Prostate gland (tissue), 2 donors: ENCODE measurements around the gene DYTN.

ENCODE experiments used
- POLR2AphosphoS5 ChIP-seq: sonication (generic); formaldehyde crosslinking; IDR thresholded peaks from one replicate; pipeline ENCODE4 v1.6.1; 2017; ENCODE audit warnings: antibody characterized with exemption
- TF ChIP-seq, protein P1 (sequence below), 4 experiments: fragments of 200-600 bp in 2 of 4; fragments of 450-650 bp in 2 of 4; sonication (generic) in 2 of 4; IDR thresholded peaks; 1 replicate in 3 of 4; 2 replicates in 1 of 4; pipeline ENCODE4 v1.5.1; 2016 to 2019; ENCODE audit warnings: antibody characterized with exemption in 4 of 4, mild to moderate bottlenecking in 2 of 4, moderate library complexity in 2 of 4

DNA sequence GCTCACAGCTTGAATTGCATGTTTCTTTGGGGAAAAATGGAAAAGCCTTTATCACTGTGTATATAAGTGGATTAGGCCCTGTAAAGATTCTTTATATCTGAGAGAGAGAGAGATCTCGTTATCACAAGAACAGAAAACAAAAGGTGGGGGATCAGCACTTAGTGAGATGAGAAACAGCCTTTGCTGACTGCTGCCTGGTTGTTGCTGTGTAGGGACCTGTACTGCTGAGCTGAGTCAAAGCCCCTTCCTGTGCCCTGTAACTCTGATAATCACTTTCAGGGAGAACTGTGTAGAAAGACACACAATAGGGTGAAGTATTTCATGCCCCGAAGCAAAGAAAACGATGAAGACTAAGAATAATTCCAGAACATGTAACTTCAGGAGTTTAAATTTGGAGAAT is 106.5 kb downstream of the DYTN start:
- TF ChIP-seq, protein P1, sequence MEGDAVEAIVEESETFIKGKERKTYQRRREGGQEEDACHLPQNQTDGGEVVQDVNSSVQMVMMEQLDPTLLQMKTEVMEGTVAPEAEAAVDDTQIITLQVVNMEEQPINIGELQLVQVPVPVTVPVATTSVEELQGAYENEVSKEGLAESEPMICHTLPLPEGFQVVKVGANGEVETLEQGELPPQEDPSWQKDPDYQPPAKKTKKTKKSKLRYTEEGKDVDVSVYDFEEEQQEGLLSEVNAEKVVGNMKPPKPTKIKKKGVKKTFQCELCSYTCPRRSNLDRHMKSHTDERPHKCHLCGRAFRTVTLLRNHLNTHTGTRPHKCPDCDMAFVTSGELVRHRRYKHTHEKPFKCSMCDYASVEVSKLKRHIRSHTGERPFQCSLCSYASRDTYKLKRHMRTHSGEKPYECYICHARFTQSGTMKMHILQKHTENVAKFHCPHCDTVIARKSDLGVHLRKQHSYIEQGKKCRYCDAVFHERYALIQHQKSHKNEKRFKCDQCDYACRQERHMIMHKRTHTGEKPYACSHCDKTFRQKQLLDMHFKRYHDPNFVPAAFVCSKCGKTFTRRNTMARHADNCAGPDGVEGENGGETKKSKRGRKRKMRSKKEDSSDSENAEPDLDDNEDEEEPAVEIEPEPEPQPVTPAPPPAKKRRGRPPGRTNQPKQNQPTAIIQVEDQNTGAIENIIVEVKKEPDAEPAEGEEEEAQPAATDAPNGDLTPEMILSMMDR (IDR thresholded peaks at IDR 0.05), result no peak
- TF ChIP-seq POLR2AphosphoS5, result no peak
